HG03558 (cell line): ENCODE results near the gene ADGRF5.
"Not testable (repeated sequence)": the region's sequence is repeated elsewhere in the genome, so short reads cannot be mapped to it uniquely, and the experiment has no call there.

Experiments
- ATAC-seq: cut with Tn5 transposase; IDR thresholded peaks from one replicate; pipeline ENCODE4 v1.9.1; 2021; ENCODE audit warnings: moderate number of reproducible peaks; ENCODE audit not compliant: unreplicated experiment; ENCODE audit errors: extremely low read depth

Gene ADGRF5

DNA sequence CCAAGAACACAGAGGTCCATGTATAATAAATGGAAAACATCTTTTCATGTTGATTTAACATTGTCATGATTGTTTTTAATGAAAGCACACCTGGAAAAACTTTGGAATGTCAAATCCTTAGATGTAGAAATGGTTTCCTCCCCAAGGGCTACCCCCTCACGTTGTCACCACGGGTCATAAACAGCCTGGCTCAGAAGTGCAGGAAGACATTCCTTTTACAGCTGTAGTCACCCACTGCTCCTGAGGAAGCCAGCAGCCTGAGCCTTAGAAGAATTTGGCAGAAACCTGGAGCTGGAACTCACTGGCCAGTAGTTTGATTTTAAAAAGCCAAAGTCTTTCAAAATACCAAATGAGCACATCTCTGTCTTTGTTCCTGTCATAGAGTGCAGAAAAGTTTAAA, 23.7 kb downstream of the ADGRF5 start:
- no peak for ATAC-seq

DNA sequence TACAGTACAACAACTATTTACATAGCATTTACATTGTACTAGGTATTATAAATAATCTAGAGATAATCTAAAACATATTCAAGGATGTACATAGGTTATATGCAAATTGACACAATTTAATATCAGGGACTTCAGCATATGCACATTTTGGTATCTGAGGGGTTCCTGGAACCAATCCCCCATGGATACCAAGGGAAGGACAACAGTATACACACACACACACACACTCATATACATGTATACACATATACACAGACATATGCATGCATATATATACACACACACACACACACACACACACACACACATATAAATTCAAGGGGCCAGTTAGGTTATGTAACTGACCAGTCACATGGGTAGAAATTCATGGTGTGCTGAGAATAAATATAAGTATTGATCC, 24.9 kb downstream of the ADGRF5 start:
- no peak for ATAC-seq

DNA sequence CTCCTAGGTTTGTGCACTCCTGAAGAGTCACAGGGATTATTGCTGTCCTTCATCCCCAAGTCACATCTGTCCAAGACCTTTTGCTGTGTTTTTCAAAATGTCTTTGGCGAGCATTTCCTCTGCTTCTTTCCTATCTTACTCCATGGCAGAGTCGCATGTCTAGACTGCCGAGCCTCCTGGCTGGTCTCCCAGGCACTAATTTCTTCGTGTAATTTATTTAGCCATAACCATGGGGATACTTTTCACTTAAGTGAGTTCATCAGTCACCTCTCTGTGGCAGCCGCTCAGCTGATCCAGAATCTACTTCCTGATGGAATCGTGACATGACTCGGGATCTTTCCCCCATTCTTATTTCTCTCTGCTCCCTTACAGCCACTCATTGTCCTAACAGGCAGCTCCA, 25.8 kb downstream of the ADGRF5 start:
- no peak for ATAC-seq

DNA sequence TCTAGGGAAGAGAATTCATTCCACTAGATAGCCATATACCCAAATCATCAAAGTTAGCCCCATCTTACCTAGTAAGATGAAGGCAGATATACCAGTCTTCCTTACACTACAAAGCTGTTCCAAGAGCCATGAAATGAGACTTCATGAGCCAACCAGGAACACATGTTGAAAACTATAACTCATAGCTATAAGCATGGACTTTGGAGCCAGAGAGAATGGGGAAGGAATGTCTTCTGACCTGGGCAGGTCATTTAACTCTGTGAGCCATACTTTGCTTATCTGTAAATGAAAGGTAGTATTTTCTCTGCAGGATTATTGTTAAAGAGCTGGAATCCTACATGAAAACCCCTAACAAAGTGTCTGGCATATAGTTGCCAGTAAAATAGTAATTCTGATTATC, 27.3 kb downstream of the ADGRF5 start:
- ATAC-seq: no peak

DNA sequence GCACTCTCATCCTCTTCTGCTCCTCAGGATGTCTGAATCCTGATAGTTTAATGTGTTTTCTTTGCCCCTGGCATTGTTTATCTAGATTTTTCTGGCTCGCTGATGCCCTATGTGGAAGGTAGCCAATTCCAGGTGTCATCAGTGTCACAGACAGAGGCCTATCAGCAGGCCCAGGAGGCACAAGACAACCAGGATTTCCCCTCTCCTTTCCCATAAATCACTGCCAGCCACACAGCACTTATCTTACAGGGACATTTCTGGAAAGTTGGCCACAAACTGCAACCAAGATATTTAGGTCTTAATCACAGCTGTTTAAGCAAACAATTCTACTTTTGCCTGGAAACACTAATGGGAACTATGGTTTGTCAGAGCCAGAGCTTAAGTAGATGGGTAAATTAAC, 28.1 kb downstream of the ADGRF5 start:
- ATAC-seq: no peak

DNA sequence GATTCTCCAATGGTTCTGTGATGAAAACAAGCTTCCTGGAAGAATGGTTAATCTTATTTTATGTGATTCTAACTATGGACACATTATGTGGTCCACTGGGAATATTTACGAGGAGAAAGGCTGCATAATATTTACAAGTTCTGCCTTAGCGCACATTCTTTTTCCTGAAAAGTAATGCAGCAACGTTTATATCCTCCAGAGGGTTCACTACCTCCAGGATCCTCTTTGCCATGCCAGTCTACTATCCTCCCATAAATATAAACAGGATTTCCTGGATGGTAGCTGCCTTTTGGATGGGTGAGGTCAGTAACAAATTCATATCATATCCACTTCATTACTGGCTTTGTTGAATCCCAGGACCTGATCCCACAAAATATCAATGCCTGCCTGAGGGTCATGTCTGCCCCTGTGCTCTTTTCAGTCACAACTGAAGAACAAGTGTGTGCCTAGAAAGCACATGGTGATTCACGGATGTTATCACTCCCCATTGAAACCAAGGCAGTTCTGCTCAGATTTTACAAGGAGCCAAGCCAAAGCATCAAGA, 30.4 kb downstream of the ADGRF5 start:
- ATAC-seq: no peak

DNA sequence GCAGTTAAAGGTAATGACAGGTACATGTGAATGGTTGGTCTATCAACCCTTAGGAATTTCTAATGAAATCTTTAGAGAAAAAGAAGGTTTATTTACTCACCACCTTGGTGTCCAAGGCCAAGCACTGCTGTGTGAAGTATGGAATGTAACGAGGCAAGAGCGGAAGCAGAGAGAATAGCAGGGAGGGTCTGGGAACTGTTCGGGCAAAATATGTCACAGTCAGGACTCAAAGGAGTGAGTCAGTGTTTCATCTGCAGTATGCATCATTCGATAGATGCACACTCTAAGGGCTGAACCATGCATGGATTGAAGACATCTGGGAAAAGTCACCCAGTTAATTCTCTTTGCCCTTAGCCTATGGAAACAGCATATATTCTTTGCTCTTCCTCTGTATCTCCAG, 33.2 kb downstream of the ADGRF5 start:
- ATAC-seq: no peak

DNA sequence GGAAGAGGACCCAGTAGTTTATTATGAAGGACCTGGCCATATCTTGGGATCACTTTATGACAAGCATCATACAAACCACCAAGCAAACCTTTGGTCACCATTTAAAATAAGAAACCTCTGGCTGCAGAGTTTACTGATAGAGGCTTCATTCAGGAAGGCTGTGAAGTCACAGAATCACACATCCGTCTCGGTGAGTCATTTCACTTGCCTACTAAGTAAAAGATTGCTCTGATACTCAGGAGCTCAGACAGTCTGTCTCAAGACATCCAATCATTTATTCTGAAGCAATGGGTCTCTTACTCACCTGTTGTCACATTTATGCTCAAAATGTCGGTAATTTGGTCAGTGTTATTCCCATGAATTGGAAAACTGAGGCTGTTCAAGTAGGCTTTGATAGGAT, 33.7 kb downstream of the ADGRF5 start:
- no peak for ATAC-seq

DNA sequence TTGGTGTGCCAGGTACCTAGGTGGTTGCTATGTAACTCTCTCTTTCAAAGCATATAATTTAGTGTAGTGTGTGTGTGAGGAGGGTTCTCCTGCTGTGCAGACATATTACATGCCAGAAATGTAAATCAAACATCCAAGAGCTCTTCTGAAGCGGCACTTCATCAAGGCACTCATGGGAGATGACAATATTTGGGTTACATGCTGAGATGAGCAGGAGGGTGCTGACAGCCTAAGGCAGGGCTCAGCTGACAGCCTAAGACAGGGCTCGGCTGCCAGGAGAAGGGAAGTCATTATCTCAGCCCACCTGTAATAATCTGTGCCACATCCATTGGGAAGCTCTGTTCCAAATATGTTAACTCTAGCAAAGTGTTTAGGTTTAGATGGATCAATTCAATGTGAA, 39.1 kb downstream of the ADGRF5 start:
- ATAC-seq: no peak

DNA sequence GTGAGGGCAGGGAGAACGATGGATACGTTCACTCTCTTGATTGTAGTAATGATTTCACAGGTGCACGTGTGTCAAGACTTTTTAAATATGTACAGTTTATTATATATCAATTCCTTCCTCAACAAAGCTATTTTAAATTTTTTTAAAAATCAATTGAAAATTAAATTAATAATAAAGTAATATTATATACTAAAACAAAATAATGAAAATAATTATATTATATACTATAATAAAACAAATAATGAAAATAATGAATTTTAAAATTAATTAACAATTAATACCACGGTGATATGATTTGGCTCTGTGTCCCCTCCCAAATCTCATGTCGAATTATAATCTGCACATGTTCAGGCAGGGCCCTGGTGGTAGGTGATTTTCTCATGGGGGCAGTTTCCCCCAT, 42.7 kb downstream of the ADGRF5 start:
- no peak for ATAC-seq

DNA sequence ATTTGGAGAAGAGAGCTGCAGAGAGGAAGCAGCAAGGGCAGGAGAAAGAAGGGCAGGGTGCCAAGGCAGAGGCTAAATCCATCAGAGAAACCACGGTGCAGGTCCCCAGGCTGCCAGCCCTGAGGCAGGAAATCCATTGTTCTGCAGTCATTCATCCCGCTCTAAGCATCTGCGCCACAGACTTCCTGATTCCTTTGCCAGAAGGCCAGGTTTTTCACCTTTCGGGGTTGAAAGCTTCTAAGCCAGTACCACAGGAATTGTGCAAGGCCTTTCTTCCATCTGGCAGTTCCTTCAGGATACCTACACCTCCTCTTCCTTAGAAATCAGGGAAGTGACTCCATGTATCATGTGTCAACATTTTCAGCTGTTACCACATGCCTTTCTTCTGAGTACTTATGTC, 45.6 kb downstream of the ADGRF5 start:
- no peak for ATAC-seq

DNA sequence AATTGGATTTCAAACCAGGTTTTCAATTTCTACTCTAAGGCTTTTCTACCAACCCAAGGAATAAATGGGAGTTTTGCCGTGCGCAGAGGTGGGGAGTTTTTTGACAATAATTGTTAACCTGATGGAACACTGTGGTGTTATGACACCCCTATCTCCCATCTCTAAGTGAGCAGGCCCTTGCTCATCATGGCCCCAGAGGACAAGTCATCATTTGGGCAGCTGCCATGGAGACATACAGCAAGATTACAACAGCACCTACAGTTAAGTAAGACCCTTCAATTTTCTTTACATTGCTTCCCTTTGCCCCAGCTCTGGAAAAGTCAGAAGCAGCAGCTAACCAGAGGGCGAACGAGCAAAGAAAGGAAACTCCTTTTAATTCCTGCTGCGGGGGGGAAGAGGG, 54.3 kb downstream of the ADGRF5 start:
- ATAC-seq: no peak

DNA sequence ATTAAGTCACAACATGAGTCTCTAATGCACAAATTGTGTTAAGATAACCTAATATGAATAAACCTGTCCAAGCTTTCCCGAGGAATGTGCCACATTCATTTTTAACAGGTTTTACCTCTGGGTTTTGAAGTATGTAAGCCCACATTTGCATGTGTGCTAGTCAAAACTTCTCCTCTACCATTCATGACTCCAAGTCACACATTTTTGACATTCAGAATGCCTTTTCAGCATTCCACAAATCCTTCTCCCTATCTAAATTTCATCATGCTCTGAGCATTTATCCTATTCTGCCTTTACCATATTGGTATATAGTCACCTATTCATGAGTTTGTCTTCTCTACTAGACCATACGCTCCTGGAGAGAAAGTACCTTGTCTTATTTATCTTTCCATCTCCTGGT, 56.5 kb downstream of the ADGRF5 start:
- ATAC-seq: no peak

DNA sequence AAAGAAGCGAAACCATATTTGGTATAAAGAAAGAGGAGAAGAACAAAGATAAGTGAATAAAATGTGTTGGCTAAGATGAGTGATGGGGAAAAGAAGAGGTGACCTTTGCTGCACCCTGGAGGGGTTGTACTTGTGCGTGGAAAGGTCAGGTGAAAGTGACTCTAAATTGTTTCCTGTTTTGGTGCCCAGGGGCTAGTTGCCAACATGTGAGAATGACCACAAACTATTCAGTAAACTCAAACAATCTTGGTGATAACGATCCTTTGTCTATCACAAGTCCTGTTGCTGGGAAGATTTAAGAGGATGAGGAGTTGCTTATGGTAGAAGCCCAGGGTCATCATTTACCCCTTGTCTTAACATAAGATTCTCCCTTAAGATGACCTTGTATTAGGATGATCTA, 57.9 kb downstream of the ADGRF5 start:
- ATAC-seq: no peak

DNA sequence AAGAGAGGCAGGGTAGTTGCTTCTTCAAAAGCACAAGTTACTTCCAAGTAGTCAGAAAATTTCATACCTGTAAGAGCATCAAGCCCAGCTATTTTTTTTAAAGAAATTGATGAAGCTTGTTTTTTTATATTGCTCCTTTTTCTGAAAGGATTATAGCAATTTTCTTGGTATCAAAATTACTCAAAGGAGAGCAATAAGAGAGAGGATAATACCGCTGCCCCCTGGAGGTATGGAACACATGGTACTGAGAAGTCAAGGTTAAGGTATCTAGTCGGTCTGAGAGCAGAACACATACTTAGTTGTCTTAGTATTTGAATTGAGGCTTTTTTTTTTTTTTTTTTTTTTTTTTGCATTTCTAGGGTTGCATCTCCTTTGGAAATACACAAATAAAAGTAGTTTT, 59.4 kb downstream of the ADGRF5 start:
- no peak for ATAC-seq

DNA sequence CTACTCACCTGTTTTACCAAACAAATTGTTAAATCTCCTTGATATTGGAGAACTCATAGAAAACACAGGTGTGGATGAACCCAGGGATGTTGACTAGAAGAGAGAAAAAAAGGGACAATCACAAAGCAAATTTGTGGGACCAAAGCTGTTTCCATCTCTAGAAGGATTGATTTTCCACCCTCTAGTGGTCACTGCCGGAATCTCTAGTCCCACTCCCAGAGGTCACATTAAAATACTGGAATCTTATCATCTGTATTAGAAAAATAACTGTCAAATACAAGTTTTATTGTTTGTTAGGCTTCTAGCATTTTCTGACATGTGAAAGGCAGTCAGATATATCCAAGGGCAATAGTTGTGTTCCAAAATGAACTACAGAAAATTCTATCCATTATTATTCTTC, 65.8 kb downstream of the ADGRF5 start:
- ATAC-seq: not testable (repeated sequence)

DNA sequence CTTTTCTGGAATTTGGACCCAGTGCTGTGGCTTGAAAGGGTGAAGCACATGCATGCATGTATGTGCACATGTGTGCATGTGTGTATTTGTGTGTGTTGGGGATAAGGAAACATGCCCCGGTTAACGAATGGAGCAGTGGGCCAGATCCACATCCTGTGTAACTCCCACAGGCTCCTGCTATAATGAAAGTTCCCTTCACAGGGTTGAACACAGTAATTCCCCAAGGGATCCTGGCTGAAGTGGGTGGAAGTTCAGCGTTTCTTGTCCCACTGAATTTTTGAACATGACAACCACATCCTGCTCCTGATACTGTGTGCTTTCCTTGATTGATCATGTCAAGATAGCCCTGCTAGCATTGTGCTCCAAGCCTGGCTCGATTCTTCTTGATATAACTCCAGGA, 70.2 kb downstream of the ADGRF5 start:
- ATAC-seq: not testable (repeated sequence)

DNA sequence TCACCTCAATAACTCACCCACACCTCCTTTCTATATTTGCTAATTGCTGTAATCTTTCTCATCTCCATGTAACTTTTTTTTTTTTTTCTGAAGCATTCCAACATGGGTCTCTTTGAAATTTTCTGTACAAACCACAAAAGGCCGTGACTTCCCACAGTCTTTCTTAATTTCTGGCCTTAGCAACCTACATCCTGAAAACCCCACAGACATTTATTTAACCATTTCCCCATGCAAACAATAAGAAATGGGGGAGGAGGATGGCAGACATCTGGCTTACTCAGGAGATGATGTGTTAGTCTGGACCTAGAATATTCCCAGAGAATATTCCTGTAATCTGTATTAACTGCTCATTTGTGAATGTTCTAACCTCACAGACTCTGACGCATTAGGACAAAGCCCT, 70.9 kb downstream of the ADGRF5 start:
- ATAC-seq: no peak

DNA sequence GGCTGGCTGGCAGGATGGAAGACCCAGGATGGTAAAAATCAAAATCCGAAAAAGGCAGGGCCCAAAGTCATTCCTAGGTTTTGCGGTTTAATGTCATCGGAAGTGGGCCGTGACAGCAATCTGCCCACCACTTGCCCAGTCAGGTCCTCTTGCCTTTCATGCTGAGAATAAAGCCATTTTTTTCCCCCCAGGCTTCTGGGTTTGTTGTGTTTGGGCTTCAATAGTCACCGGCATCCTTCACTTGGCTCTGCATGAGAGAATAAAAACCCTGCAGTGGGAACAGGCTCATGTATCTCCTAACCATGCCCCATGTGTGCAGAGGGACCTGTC, 72.4 kb downstream of the ADGRF5 start:
- no peak for ATAC-seq

DNA sequence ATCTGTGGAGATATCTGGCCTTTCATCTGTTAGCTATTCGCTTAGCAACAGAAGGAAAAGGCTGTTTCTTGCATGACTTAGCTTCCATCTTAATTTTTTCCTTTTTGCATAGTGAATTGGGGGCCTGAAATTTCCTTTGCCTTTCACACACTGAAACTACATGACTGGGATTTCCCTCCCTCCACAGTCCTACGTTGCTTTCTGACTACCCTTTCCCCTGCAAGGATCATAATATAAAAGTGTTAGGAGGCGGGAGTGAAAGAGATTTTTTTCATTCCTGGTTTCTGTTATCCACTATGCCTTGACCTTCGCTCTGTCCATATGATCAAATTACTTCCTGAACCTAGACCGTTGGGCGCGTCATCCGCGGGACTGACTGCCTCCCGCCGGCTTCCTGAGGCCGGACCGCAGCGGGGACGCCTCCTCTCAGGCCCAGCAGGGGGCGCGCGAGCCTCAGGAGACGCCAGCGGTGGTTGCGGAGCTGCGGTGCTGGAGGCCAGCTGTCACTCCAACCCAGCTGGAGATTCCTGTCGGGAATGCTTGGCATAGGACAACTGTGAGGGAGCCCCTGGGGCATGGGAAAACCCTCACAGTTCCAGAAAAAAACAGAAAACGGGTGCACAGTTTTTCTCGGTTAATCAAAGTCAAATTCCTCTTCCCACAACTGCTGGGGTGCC, 72.9 kb downstream of the ADGRF5 start:
- ATAC-seq: no peak

DNA sequence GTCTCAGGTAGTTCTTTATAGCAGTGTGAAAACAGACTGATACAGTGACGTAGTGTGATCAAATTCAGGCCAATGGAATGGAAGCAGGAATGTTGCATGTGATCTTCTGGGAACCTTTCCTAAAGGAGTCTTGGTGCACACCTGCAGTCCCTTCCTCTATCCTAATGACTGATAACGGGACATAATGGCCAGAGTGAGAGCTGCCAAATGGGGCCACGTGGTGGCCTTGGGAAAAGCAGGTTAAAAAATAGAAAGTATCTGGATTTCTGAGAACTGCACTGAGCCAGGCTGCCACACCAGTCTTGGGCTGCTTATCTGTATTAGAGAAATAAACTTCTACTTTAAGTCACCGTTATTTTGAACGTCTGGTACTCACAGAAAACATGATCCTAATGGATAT, 76.6 kb downstream of the ADGRF5 start:
- no peak for ATAC-seq

DNA sequence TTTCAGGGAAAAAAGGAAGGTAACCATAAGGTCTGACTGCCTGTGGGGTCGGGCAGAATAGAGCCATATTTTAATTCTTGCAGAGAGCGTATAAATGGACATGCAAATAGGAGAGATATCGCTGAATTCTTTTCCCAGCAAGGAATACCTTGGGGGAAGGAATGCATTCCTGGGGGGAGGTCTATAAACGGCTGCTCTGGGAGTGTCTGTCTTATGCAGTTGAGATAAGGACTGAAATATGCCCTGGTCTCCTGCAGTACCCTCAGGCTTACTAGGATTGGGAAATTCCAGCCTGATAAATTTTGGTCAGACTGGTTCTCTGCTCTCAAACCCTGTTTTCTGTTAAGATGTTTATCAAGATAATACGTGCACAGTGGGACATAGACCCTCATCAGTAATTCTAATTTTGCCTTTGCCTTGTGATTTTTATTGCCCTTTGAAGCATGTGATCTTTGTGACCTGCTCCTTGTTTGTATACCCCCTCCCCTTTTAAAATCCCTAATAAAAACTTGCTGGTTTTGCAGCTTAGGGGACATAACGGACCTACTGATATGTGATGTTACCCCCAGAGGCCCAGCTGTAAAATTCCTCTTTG, 79.4 kb downstream of the ADGRF5 start:
- ATAC-seq: not testable (repeated sequence)
